ENCODE data around the gene HEATR5B.

GRCh38 chr2:37052600-37053332 is 31.4 kb downstream of the HEATR5B start:
- no peak for TF ChIP-seq CTCF (IDR thresholded peaks at IDR 0.05)
- TF ChIP-seq POLR2A (IDR thresholded peaks at IDR 0.05) = no peak
